ENCODE data around the gene CNTN1.

- TF ChIP-seq, protein P1, sequence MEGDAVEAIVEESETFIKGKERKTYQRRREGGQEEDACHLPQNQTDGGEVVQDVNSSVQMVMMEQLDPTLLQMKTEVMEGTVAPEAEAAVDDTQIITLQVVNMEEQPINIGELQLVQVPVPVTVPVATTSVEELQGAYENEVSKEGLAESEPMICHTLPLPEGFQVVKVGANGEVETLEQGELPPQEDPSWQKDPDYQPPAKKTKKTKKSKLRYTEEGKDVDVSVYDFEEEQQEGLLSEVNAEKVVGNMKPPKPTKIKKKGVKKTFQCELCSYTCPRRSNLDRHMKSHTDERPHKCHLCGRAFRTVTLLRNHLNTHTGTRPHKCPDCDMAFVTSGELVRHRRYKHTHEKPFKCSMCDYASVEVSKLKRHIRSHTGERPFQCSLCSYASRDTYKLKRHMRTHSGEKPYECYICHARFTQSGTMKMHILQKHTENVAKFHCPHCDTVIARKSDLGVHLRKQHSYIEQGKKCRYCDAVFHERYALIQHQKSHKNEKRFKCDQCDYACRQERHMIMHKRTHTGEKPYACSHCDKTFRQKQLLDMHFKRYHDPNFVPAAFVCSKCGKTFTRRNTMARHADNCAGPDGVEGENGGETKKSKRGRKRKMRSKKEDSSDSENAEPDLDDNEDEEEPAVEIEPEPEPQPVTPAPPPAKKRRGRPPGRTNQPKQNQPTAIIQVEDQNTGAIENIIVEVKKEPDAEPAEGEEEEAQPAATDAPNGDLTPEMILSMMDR (IDR thresholded peaks at IDR 0.05): no peak
- TF ChIP-seq POLR2A (IDR thresholded peaks at IDR 0.05): no peak
Measured at GRCh38 chr12:40646456-40646855, 45.8 kb upstream of the CNTN1 start.
